IMR-90 (cell line): ENCODE data around the gene SPATA31D1. TPM values are rescaled to one million over a fixed set of nuclear protein-coding genes. Genes with fewer than 3 reads are reported as not detected.

ENCODE experiments used
- ATAC-seq: fragments of 200-7000 bp; cut with Tn5 transposase; 2 replicates; pipeline ENCODE4 v1.9.1; 2020; ENCODE audit warnings: low read depth, mild to moderate bottlenecking, moderate library complexity
- BruUV-seq: library from RNA; stranded (reverse); fragments of 400-500 nt; replicated peaks from 2 replicates; lab custom pipeline; 2021; lab: Mats Ljungman, UMichigan
- CTCF ChIA-PET: fragments of 300-600 bp; formaldehyde crosslinking; extraction: SDS; loops from one replicate; lab custom pipeline; 2021; ENCODE audit warnings: antibody characterized with exemption; lab: Yijun Ruan, JAX
- POLR2A ChIA-PET: fragments of 300-600 bp; sonication (Branson Sonifier 250); formaldehyde crosslinking; loops from one replicate; lab custom pipeline; 2022; ENCODE audit warnings: antibody characterized with exemption; ENCODE audit not compliant: unreplicated experiment; lab: Charles Lee
- DNase-seq: peaks from one replicate; pipeline ENCODE4 v3.0.0; 2013
- H2AFZ ChIP-seq: replicated peaks from 2 replicates; pipeline ENCODE3; 2013; ENCODE audit warnings: low read length, mild to moderate bottlenecking; ENCODE audit not compliant: poor library complexity
- H2AK5ac ChIP-seq: 2 replicates; pipeline ENCODE4 v1.6.1; 2013; ENCODE audit warnings: low read depth, low read length, inconsistent platforms
- H2AK9ac ChIP-seq: replicated peaks from 2 replicates; pipeline ENCODE3; 2013; ENCODE audit warnings: mild to moderate bottlenecking, low read depth, low read length, moderate library complexity; ENCODE audit not compliant: poor library complexity
- H2BK120ac ChIP-seq: 2 replicates; pipeline ENCODE4 v1.6.1; 2013; ENCODE audit warnings: low read depth, low read length, inconsistent platforms
- H2BK15ac ChIP-seq: 3 replicates; pipeline ENCODE4 v1.6.1; 2013; ENCODE audit warnings: low read depth, low read length, inconsistent platforms
- H2BK20ac ChIP-seq: 2 replicates; pipeline ENCODE4 v1.6.1; 2013; ENCODE audit warnings: low read depth, mild to moderate bottlenecking, inconsistent platforms, low read length, moderate library complexity
- H2BK5ac ChIP-seq: 2 replicates; pipeline ENCODE4 v1.6.1; 2013; ENCODE audit warnings: mild to moderate bottlenecking, low read depth, low read length, inconsistent platforms; ENCODE audit not compliant: poor library complexity, severe bottlenecking
- H3K14ac ChIP-seq: replicated peaks from 2 replicates; pipeline ENCODE4 v1.6.1; 2013; ENCODE audit warnings: low read depth, low read length, inconsistent platforms
- H3K18ac ChIP-seq: 2 replicates; pipeline ENCODE4 v1.6.1; 2013; ENCODE audit warnings: low read depth, low read length, control low read depth
- H3K23ac ChIP-seq: 2 replicates; pipeline ENCODE4 v1.6.1; 2013; ENCODE audit warnings: low read depth, low read length, inconsistent platforms
- H3K27ac ChIP-seq: 2 replicates; pipeline ENCODE4 v1.5.1; 2013; ENCODE audit warnings: mild to moderate bottlenecking, control low read depth, low read length; ENCODE audit not compliant: insufficient read depth
- H3K27me3 ChIP-seq: 2 replicates; pipeline ENCODE4 v1.6.1; 2013; ENCODE audit warnings: low read length; ENCODE audit not compliant: control insufficient read depth, insufficient read depth
- H3K36me3 ChIP-seq: 2 replicates; pipeline ENCODE4 v1.6.1; 2013; ENCODE audit warnings: low read length, mixed read lengths; ENCODE audit not compliant: control insufficient read depth, insufficient read depth
- H3K4ac ChIP-seq: 2 replicates; pipeline ENCODE4 v1.6.1; 2013; ENCODE audit warnings: low read depth, low read length, inconsistent platforms
- H3K4me1 ChIP-seq: 2 replicates; pipeline ENCODE4 v1.6.1; 2013; ENCODE audit warnings: low read length, mixed read lengths; ENCODE audit not compliant: control insufficient read depth, insufficient read depth
- H3K4me2 ChIP-seq: 2 replicates; pipeline ENCODE4 v1.6.1; 2013; ENCODE audit warnings: low read depth, mild to moderate bottlenecking, control low read depth, low read length, moderate library complexity
- H3K4me3 ChIP-seq: 2 replicates; pipeline ENCODE4 v1.5.1; 2013; ENCODE audit warnings: low read depth, mild to moderate bottlenecking, control low read depth, low read length, moderate library complexity; ENCODE audit not compliant: insufficient read depth
- H3K56ac ChIP-seq: 2 replicates; pipeline ENCODE4 v1.6.1; 2013; ENCODE audit warnings: low read length, inconsistent platforms; ENCODE audit not compliant: insufficient read depth; ENCODE audit errors: extremely low read depth
- H3K79me1 ChIP-seq, 2 experiments: 2 replicates each; pipeline ENCODE4 v1.6.1; 2013; ENCODE audit warnings: low read length in 2 of 2, inconsistent platforms in 1 of 2, low read depth in 1 of 2
- H3K9ac ChIP-seq: 2 replicates; pipeline ENCODE4 v1.6.1; 2013; ENCODE audit warnings: low read depth, low read length, control low read depth
- H3K9me1 ChIP-seq: 2 replicates; pipeline ENCODE4 v1.6.1; 2013; ENCODE audit warnings: low read length, inconsistent platforms; ENCODE audit not compliant: insufficient read depth
- H3K9me3 ChIP-seq: 2 replicates; pipeline ENCODE4 v1.6.1; 2013; ENCODE audit warnings: low read length; ENCODE audit not compliant: control insufficient read depth, insufficient read depth
- H4K20me1 ChIP-seq: 2 replicates; pipeline ENCODE4 v1.6.1; 2013; ENCODE audit warnings: low read length, inconsistent platforms; ENCODE audit not compliant: insufficient read depth
- H4K5ac ChIP-seq: 2 replicates; pipeline ENCODE4 v1.6.1; 2013; ENCODE audit warnings: mild to moderate bottlenecking, low read depth, low read length, control low read depth
- H4K8ac ChIP-seq, 2 experiments: 2 replicates each; pipeline ENCODE4 v1.6.1; 2013; ENCODE audit warnings: low read depth in 2 of 2, low read length in 2 of 2, control low read depth in 1 of 2, inconsistent platforms in 1 of 2
- H4K91ac ChIP-seq: 2 replicates; pipeline ENCODE4 v1.6.1; 2013; ENCODE audit warnings: low read depth, low read length, inconsistent platforms; ENCODE audit not compliant: insufficient read depth
- MAFK ChIP-seq: IDR thresholded peaks from 2 replicates; pipeline ENCODE4 v1.6.1; 2012; ENCODE audit warnings: low read depth, low read length, improper control_type of control experiment
- RAD21 ChIP-seq: IDR thresholded peaks from 2 replicates; pipeline ENCODE4 v1.6.1; 2012; ENCODE audit warnings: low read length, improper control_type of control experiment
- WGBS, 2 experiments: methylation state at CpG; one replicate each; pipeline versions ENCODE4 v1.1.5 to v1.1.7; 2013; ENCODE audit warnings: missing lambda C conversion rate in 2 of 2; ENCODE audit not compliant: insufficient read length in 1 of 2; ENCODE audit errors: extremely low coverage in 2 of 2; 5-methylcytosine and 5-hydroxymethylcytosine counted together
- dilution Hi-C: fragments of 300-500 bp; cut with HindIII; formaldehyde crosslinking; loops from one replicate; pipeline ENCODE4 v1.14.3; 2018; ENCODE audit warnings: low sequenced_read_pairs; ENCODE audit not compliant: unreplicated experiment
- in situ Hi-C: fragments of 300-500 bp; cut with MboI; formaldehyde crosslinking; loops from 3 replicates; pipeline ENCODE4 v1.14.3; 2019; ENCODE audit warnings: low sequenced_read_pairs, inconsistent platforms, mixed read lengths
- intact Hi-C: fragments of 100-400 bp; cut with micrococcal nuclease; formaldehyde crosslinking; loops from 2 replicates; pipeline ENCODE4 v1.10.0; 2022
- polyA plus RNA-seq, 3 experiments: library from polyadenylated mRNA; depleted of rRNA; stranded (reverse); fragments of >200 nt; gene quantifications; 2 replicates each; pipeline ENCODE4 v1.2.3, GENCODE V29; 2012; ENCODE audit warnings: low replicate concordance in 1 of 3
- total RNA-seq: library from RNA; depleted of rRNA; stranded (reverse); fragments of >200 nt; gene quantifications from 2 replicates; pipeline ENCODE4 v1.2.3, GENCODE V29; 2012
- TF ChIP-seq, protein P1 (sequence below): fragments of 150-350 bp; IDR thresholded peaks from 2 replicates; pipeline ENCODE4 v1.6.1; 2017; ENCODE audit warnings: mild to moderate bottlenecking, antibody characterized with exemption, low read length, low read depth

Gene SPATA31D1
- total and polyA plus RNA-seq, 2 of the 4 experiments (the other 2 are of a cell fraction): not detected

DNA sequence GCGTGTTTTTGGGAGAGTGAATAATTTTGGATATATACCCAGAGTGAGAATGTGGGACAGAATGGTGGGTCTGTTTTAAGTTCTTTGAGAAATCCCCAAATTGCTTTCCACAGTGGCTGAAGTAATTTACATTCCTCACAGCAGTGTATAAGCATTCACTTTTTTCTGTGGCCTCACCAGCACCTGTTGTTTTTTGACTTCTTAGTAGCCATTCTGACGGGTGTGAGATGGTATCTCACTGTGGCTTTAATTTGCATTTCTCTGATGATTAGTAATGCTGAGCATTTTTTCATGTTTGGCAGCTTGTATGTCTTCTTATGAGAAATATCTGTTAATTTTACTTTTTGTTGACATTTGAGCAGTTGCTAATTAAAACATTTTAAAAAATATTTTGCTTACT is 9.4 kb upstream of the SPATA31D1 start:
- Histone ChIP-seq H4K20me1 (no peaks in the 10 kb centered on the region), H3K23ac (no peak overlapping the region), H3K27me3 (no peaks in the 10 kb centered on the region; the same call in 1 of the 2 replicates), H2AK9ac (no peak overlapping the region), H3K4me2 (no peak overlapping the region), H2BK15ac (no peak overlapping the region), H3K14ac (no peak overlapping the region), H3K9ac (no peak overlapping the region), H2BK120ac (no peak overlapping the region), H3K36me3 (no peaks in the 10 kb centered on the region), H2BK20ac (no peak overlapping the region), H2AK5ac (no peak overlapping the region), H2BK5ac (no peak overlapping the region), H3K4me1 (0 out of 2 replicates have a peak, but pooled peaks cover 1% of the 10 kb centered on the region), H3K79me1 (no peaks in the 10 kb centered on the region), H3K9me1 (no peaks in the 10 kb centered on the region), H4K5ac (no peak overlapping the region), H3K56ac (no peak overlapping the region), H3K4me3 (no peak overlapping the region), H3K27ac (no peak overlapping the region), H3K4ac (no peak overlapping the region), H4K91ac (no peak overlapping the region), H2AFZ (no peak overlapping the region), H3K9me3 (no peaks in the 10 kb centered on the region), H4K8ac (no peak overlapping the region), H3K18ac (no peak overlapping the region)
- POLR2A ChIA-PET: no interaction called here
- BruUV-seq: no TSS peak
- in situ Hi-C loops: no loop called here
- TF ChIP-seq, protein P1, sequence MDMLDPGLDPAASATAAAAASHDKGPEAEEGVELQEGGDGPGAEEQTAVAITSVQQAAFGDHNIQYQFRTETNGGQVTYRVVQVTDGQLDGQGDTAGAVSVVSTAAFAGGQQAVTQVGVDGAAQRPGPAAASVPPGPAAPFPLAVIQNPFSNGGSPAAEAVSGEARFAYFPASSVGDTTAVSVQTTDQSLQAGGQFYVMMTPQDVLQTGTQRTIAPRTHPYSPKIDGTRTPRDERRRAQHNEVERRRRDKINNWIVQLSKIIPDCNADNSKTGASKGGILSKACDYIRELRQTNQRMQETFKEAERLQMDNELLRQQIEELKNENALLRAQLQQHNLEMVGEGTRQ: no peak
- TF ChIP-seq MAFK: no peak
- no peak for TF ChIP-seq RAD21
- CTCF ChIA-PET: no interaction called here
- no peak for DNase-seq
- ATAC-seq: no peak
- no CpG with 5 or more reads among the region's 2 CpGs for WGBS, 2 experiments
- intact Hi-C loops: no loop called here
- dilution Hi-C loops: no loop called here
